Measurements from ENCODE around the gene STX16.
"Not testable (repeated sequence)": the region's sequence is repeated elsewhere in the genome, so short reads cannot be mapped to it uniquely, and the experiment has no call there.

The STX16 gene

GRCh38 chr20:58718121-58718563, 67.1 kb downstream of the STX16 start:
- no peak for DNase-seq (ENCODE audit: low read depth, low spot score)
- no peak overlapping the region for H3K27ac ChIP-seq

DNA sequence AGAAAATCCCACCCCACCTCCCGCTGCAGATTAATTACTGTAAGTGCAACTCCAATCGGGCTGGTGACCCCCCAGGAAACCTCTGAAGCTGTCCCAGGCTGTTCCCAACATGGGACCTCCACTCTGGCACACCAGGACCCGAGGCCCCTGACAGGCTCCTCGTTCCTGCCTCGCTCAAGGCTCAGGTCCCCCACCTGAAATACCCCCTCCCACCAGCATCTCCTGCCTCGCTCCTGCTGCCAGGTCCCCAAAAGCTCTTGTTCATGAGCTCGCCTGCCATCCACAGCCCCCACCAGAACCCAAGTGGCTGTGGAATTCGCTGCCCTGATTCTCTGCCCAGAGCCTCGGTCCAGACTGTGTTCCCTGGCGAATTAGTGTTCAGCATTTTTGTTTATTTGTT, 67.6 kb downstream of the STX16 start:
- no peak for DNase-seq (ENCODE audit: low read depth, low spot score)

DNA sequence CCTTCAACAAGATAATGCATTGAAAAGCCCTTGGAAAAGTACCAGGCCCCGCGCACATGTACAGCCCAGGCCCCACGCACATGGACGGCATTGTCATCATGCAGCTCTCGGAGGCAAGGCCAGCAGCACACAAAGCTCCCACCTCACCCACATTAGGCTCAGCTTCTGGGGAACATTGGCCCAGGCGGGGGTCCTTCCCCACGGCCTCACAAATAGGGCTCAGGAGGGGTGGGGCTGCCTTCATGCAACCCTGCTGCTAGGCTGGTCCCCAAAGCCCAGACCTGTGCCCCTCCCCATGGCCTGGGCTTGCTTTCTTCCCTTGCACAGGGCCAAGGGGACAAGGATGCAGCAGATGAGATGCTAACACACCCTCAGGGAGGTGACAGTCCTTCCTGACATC, 68.2 kb downstream of the STX16 start:
- no peak for DNase-seq (ENCODE audit: low read depth, low spot score)
- H3K27ac ChIP-seq = no peak overlapping the region

More for the DNA sequence above, 67.6 kb downstream of the STX16 start:
- no peak overlapping the region for H3K27ac ChIP-seq

- DNase-seq (ENCODE audit: low read depth, low spot score) = no peak
- H3K27ac ChIP-seq = no peak overlapping the region
These were observed 68.9 kb downstream of the STX16 start for GRCh38 chr20:58719971-58720371.

GRCh38 chr20:58720890-58721289, 69.8 kb downstream of the STX16 start:
- DNase-seq (ENCODE audit: low read depth, low spot score) = no peak
- H3K27ac ChIP-seq = no peak overlapping the region

GRCh38 chr20:58721951-58722778, 71.1 kb downstream of the STX16 start:
- DNase-seq (ENCODE audit: low read depth, low spot score) = no peak
- no peak overlapping the region for H3K27ac ChIP-seq

GRCh38 chr20:58722877-58723627, 72.0 kb downstream of the STX16 start:
- H3K27ac ChIP-seq = no peak overlapping the region
- DNase-seq (ENCODE audit: low read depth, low spot score) = no peak

DNA sequence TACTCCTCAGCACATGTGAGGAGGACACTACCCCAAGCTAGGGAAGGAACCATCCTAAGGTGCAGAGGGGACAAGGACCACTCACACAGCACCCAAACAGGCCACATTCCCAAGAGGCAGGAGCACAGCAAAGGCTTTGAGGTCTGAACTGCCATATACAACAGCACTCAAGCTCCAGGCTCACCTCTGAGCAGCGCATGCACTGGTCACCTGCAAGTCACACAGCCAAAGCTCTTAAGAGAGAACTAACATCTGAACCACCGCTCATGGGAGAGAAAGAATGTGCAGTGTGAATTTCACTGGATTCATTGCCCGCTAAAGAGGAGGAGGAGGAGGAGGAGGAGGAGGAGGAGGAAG, 72.5 kb downstream of the STX16 start:
- no peak overlapping the region for H3K27ac ChIP-seq
- DNase-seq (ENCODE audit: low read depth, low spot score) = no peak

DNA sequence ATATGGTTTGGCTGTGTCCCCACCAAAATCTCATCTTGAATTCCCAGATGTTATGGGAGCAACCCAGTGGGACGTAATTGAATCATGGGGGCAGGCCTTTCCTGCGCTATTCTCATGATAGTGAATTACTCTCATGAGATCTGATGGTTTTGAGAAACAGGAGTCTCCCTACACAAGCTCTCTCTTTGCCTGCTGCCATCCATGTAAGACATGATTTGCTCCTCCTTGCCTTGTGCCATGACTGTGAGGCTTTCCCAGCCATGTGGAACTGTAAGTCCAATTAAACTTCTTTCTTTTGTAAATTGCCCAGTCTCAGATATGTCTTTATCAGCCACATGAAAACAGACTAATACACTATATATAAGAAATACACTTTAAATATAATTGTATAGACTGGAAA, 75.1 kb downstream of the STX16 start:
- not testable (repeated sequence) for DNase-seq (ENCODE audit: low read depth, low spot score); H3K27ac ChIP-seq

All from epithelial cell of prostate (primary cell).